PC-9 (cell line): ENCODE results near the gene TNIK.

Source experiments
- EZH2 ChIP-seq: fragments of 200-600 bp; sonication (generic); IDR thresholded peaks from 2 replicates; pipeline ENCODE4 v1.8.0; 2017; ENCODE audit warnings: antibody characterized with exemption, low read depth
- TF ChIP-seq, protein P1 (sequence below): fragments of 200-600 bp; sonication (generic); conservative IDR thresholded peaks from 2 replicates; pipeline ENCODE4 v1.6.1; 2017; ENCODE audit warnings: mixed run types, antibody characterized with exemption, mild to moderate bottlenecking, moderate library complexity

DNA sequence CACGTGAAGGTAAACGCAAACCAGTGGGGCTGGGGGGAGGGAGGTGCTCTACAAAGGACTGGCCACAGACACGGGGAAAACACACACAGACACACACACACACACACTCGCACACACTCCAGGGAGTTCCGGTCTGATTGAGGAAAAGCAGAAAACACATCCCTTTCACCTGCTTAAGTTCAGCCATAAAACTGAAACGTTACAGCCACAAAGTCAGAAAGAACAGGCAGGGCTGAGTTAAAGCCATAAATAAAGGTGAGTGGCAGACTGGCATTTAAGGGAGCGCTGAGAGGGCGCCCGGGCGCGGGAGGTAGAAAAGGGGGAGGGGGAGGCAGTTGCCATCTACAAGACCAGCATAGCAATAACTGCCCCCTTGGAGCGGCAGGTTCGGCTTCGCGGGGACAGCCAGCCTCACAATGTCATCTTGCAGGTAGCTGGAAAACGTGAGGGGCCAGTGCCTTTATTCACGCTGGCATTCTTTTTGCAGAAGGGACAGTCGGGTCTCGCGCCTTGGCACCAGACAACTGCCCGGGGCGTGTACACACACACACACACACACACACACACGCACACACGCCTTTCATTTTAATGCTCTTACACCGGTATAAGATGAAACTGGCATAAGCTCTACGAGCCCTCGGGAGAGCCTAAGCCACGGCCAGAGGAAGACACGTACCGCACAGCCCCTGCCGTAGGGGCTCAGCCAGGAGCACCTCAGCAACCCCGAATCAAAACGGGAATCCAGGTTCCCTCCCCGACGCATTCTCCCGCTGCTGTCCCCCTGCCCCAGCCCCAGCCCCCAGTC lies 866 bp downstream of the TNIK start:
- TF ChIP-seq, protein P1, sequence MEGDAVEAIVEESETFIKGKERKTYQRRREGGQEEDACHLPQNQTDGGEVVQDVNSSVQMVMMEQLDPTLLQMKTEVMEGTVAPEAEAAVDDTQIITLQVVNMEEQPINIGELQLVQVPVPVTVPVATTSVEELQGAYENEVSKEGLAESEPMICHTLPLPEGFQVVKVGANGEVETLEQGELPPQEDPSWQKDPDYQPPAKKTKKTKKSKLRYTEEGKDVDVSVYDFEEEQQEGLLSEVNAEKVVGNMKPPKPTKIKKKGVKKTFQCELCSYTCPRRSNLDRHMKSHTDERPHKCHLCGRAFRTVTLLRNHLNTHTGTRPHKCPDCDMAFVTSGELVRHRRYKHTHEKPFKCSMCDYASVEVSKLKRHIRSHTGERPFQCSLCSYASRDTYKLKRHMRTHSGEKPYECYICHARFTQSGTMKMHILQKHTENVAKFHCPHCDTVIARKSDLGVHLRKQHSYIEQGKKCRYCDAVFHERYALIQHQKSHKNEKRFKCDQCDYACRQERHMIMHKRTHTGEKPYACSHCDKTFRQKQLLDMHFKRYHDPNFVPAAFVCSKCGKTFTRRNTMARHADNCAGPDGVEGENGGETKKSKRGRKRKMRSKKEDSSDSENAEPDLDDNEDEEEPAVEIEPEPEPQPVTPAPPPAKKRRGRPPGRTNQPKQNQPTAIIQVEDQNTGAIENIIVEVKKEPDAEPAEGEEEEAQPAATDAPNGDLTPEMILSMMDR, result no peak
- TF ChIP-seq EZH2, result no peak
